ENCODE measurements around the gene ACY1. TPM values are rescaled to one million over a fixed set of nuclear protein-coding genes. Genes with fewer than 3 reads are reported as not detected.

Gene ACY1
- total and polyA plus RNA-seq, 2 of the 13 experiments (the other 11 are each of a cell fraction or from before 2014, with no cell fraction given) = 113 to 162 TPM

DNA sequence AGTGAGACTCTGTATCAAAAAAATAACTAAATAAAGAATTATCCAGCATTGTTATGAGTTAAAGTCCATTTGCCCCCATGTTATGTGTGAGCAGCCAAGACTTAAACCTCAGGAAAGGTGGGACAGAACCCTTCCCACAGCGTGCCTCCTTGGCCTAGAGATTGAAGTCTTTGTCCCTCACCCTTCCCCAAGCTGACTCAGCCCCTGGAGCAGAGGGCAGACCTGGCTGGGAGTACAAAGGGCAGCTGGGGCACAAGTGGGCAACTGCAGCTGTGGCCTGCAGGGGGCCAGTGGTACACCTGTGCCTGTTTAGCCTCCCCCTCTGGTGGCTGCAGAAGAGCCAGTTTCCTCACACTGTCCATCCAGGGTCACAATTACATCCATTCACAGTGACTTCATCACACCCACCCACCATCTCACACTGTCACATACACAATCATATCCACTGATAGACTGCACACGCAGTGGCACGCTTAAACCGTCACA, 940 bp upstream of the ACY1 start (continued):
- TF ChIP-seq, protein P1, sequence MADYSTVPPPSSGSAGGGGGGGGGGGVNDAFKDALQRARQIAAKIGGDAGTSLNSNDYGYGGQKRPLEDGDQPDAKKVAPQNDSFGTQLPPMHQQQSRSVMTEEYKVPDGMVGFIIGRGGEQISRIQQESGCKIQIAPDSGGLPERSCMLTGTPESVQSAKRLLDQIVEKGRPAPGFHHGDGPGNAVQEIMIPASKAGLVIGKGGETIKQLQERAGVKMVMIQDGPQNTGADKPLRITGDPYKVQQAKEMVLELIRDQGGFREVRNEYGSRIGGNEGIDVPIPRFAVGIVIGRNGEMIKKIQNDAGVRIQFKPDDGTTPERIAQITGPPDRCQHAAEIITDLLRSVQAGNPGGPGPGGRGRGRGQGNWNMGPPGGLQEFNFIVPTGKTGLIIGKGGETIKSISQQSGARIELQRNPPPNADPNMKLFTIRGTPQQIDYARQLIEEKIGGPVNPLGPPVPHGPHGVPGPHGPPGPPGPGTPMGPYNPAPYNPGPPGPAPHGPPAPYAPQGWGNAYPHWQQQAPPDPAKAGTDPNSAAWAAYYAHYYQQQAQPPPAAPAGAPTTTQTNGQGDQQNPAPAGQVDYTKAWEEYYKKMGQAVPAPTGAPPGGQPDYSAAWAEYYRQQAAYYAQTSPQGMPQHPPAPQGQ (CRISPR knock-in tag; IDR thresholded peaks at IDR 0.05; ENCODE audit: borderline replicate concordance) = 0 out of 2 replicates have a peak, but pooled peaks have one; percentile 33
- no peak for TF ChIP-seq ZNF20 (CRISPR knock-in tag; IDR thresholded peaks at IDR 0.05)
- TF ChIP-seq, protein P2, sequence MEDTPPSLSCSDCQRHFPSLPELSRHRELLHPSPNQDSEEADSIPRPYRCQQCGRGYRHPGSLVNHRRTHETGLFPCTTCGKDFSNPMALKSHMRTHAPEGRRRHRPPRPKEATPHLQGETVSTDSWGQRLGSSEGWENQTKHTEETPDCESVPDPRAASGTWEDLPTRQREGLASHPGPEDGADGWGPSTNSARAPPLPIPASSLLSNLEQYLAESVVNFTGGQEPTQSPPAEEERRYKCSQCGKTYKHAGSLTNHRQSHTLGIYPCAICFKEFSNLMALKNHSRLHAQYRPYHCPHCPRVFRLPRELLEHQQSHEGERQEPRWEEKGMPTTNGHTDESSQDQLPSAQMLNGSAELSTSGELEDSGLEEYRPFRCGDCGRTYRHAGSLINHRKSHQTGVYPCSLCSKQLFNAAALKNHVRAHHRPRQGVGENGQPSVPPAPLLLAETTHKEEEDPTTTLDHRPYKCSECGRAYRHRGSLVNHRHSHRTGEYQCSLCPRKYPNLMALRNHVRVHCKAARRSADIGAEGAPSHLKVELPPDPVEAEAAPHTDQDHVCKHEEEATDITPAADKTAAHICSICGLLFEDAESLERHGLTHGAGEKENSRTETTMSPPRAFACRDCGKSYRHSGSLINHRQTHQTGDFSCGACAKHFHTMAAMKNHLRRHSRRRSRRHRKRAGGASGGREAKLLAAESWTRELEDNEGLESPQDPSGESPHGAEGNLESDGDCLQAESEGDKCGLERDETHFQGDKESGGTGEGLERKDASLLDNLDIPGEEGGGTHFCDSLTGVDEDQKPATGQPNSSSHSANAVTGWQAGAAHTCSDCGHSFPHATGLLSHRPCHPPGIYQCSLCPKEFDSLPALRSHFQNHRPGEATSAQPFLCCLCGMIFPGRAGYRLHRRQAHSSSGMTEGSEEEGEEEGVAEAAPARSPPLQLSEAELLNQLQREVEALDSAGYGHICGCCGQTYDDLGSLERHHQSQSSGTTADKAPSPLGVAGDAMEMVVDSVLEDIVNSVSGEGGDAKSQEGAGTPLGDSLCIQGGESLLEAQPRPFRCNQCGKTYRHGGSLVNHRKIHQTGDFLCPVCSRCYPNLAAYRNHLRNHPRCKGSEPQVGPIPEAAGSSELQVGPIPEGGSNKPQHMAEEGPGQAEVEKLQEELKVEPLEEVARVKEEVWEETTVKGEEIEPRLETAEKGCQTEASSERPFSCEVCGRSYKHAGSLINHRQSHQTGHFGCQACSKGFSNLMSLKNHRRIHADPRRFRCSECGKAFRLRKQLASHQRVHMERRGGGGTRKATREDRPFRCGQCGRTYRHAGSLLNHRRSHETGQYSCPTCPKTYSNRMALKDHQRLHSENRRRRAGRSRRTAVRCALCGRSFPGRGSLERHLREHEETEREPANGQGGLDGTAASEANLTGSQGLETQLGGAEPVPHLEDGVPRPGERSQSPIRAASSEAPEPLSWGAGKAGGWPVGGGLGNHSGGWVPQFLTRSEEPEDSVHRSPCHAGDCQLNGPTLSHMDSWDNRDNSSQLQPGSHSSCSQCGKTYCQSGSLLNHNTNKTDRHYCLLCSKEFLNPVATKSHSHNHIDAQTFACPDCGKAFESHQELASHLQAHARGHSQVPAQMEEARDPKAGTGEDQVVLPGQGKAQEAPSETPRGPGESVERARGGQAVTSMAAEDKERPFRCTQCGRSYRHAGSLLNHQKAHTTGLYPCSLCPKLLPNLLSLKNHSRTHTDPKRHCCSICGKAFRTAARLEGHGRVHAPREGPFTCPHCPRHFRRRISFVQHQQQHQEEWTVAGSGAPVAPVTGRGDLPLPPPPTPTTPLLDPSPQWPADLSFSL (CRISPR knock-in tag; IDR thresholded peaks at IDR 0.05) = 0 out of 2 replicates have a peak, but pooled peaks have one; percentile 27
- peak; percentile 77; the same call in 1 of the 2 replicates for TF ChIP-seq YEATS2 (CRISPR knock-in tag; IDR thresholded peaks at IDR 0.05; ENCODE audit: borderline replicate concordance)
- no peak for TF ChIP-seq ZNF878 (CRISPR knock-in tag; IDR thresholded peaks at IDR 0.05)
- TF ChIP-seq CENPX (CRISPR knock-in tag; IDR thresholded peaks at IDR 0.05) = no peak
- no peak for TF ChIP-seq ZNF850 (CRISPR knock-in tag; conservative IDR thresholded peaks at IDR 0.05)
- TF ChIP-seq ZNF768 (CRISPR knock-in tag; IDR thresholded peaks at IDR 0.05) = peak; percentile 43; the same call in 1 of the 2 replicates
- peak; percentile 79 for TF ChIP-seq HOXA3 (CRISPR knock-in tag; IDR thresholded peaks at IDR 0.05)
- peak; percentile 80 for TF ChIP-seq ZNF619 (CRISPR knock-in tag; IDR thresholded peaks at IDR 0.05)
- no peak for TF ChIP-seq ZNF530 (CRISPR knock-in tag; IDR thresholded peaks at IDR 0.05; ENCODE audit: low read depth)
- no peak for TF ChIP-seq MAF1 (CRISPR knock-in tag; IDR thresholded peaks at IDR 0.05; ENCODE audit: borderline replicate concordance)
- TF ChIP-seq, protein P3, sequence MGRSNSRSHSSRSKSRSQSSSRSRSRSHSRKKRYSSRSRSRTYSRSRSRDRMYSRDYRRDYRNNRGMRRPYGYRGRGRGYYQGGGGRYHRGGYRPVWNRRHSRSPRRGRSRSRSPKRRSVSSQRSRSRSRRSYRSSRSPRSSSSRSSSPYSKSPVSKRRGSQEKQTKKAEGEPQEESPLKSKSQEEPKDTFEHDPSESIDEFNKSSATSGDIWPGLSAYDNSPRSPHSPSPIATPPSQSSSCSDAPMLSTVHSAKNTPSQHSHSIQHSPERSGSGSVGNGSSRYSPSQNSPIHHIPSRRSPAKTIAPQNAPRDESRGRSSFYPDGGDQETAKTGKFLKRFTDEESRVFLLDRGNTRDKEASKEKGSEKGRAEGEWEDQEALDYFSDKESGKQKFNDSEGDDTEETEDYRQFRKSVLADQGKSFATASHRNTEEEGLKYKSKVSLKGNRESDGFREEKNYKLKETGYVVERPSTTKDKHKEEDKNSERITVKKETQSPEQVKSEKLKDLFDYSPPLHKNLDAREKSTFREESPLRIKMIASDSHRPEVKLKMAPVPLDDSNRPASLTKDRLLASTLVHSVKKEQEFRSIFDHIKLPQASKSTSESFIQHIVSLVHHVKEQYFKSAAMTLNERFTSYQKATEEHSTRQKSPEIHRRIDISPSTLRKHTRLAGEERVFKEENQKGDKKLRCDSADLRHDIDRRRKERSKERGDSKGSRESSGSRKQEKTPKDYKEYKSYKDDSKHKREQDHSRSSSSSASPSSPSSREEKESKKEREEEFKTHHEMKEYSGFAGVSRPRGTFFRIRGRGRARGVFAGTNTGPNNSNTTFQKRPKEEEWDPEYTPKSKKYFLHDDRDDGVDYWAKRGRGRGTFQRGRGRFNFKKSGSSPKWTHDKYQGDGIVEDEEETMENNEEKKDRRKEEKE (IDR thresholded peaks at IDR 0.05) = no peak
- TF ChIP-seq, protein P4, sequence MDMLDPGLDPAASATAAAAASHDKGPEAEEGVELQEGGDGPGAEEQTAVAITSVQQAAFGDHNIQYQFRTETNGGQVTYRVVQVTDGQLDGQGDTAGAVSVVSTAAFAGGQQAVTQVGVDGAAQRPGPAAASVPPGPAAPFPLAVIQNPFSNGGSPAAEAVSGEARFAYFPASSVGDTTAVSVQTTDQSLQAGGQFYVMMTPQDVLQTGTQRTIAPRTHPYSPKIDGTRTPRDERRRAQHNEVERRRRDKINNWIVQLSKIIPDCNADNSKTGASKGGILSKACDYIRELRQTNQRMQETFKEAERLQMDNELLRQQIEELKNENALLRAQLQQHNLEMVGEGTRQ (IDR thresholded peaks at IDR 0.05; ENCODE audit: low read depth, low read length) = no peak
- TF ChIP-seq, protein P4 (CRISPR knock-in tag; IDR thresholded peaks at IDR 0.05; ENCODE audit: borderline replicate concordance) = no peak
- no peak for TF ChIP-seq TRIM24 (CRISPR knock-in tag; IDR thresholded peaks at IDR 0.05)

All from HepG2 (cell line).